NCI-H2029 treated with DMSO at 0.1 percent for 48 hours (cell line): ENCODE results near the gene STT3B.

Source experiments
- DNase-seq: peaks from one replicate; lab custom pipeline; 2025; lab: John Stamatoyannopoulos, UW

STT3B gene

GRCh38 chr3:31552103-31552502 is 19.4 kb downstream of the STT3B start:
- no peak for DNase-seq

GRCh38 chr3:31553258-31553657 is 20.5 kb downstream of the STT3B start:
- no peak for DNase-seq

- no peak for DNase-seq
Measured at GRCh38 chr3:31555204-31555603, 22.5 kb downstream of the STT3B start.

- DNase-seq = no peak
Measured at GRCh38 chr3:31559872-31560534, 27.3 kb downstream of the STT3B start.

GRCh38 chr3:31561891-31562290 is 29.2 kb downstream of the STT3B start:
- no peak for DNase-seq

- DNase-seq = no peak
Measured at GRCh38 chr3:31562525-31562924, 29.8 kb downstream of the STT3B start.

- no peak for DNase-seq
Measured at GRCh38 chr3:31565288-31565687, 32.6 kb downstream of the STT3B start.

- DNase-seq = no peak
Measured at GRCh38 chr3:31567036-31567435, 34.3 kb downstream of the STT3B start.

- no peak for DNase-seq
Measured at GRCh38 chr3:31568649-31569048, 35.9 kb downstream of the STT3B start.

GRCh38 chr3:31571325-31571724 is 38.6 kb downstream of the STT3B start:
- DNase-seq = no peak

GRCh38 chr3:31572236-31573004 is 39.7 kb downstream of the STT3B start:
- DNase-seq = no peak

- DNase-seq = no peak
Measured at GRCh38 chr3:31573036-31573779, 40.5 kb downstream of the STT3B start.

GRCh38 chr3:31575448-31575847 is 42.7 kb downstream of the STT3B start:
- DNase-seq = no peak

GRCh38 chr3:31576521-31576920 is 43.8 kb downstream of the STT3B start:
- DNase-seq = no peak

- DNase-seq = no peak
Measured at GRCh38 chr3:31577232-31577631, 44.5 kb downstream of the STT3B start.

GRCh38 chr3:31579828-31580227 is 47.1 kb downstream of the STT3B start:
- no peak for DNase-seq

GRCh38 chr3:31580645-31581044 is 47.9 kb downstream of the STT3B start:
- no peak for DNase-seq

GRCh38 chr3:31581660-31582059 is 48.9 kb downstream of the STT3B start:
- DNase-seq = no peak

- DNase-seq = no peak
Measured at GRCh38 chr3:31589228-31589627, 56.5 kb downstream of the STT3B start.

GRCh38 chr3:31590650-31591049 is 57.9 kb downstream of the STT3B start:
- no peak for DNase-seq

- DNase-seq = no peak
Measured at GRCh38 chr3:31592764-31593163, 60.0 kb downstream of the STT3B start.

GRCh38 chr3:31596176-31596575 is 63.5 kb downstream of the STT3B start:
- DNase-seq = no peak

GRCh38 chr3:31600431-31600830 is 67.7 kb downstream of the STT3B start:
- DNase-seq = no peak
